ENCODE results near the gene CHPF2.

CHPF2 gene

DNA sequence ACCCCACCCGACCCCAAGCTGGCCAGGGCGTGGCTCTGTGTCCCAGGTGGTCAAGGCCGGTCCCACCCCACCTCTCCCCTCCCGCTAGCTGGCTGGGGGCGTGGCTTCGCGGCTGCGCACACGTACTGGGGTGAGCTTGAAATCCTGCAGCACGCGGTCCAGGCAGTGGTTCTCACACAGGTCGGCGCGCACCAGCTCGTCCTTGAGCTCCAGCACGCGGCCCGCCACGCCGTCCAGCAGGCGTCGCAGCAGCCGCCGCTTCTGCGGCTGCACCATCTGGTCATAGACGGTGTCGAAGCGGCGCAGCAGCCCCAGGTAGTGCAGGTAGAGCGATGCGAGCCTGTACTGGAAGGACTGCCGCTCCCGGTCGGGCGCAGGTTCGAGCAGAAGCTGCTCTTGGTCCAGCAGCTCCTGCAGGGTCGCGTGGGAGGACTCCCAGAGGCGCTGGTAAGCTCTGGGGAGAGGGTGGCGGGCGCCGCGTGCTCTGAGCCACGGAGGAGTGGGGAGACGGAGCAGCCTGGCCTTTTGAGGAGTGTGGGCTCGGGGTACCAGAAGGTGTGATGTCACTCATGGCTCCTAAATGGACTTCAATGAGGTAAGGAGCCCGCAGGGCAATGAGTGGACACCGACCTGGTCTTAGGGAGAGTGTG, 27.8 kb upstream of the CHPF2 start:
- no peak for ATAC-seq
- no peak for DNase-seq

DNA sequence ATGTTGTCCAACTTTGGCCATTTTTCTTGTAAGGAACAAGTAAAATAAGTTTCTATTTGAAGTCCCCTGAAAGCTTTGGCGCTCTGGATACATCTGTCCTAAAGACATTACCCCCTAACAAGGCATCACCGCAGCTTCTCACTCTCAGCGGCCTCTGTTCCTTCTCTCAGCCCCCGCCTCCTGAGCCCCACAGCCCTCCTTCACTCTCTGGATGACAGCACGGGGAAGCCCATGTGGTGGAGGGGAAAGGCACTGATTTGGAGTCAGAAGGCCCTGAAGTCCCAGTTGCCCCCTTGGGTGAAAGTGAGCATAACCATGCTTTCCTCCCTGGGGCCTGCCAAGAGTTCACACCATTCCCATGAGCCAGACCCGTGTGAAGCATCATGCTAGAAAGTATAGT, 26.6 kb upstream of the CHPF2 start:
- DNase-seq, result no peak
- no peak for ATAC-seq

DNA sequence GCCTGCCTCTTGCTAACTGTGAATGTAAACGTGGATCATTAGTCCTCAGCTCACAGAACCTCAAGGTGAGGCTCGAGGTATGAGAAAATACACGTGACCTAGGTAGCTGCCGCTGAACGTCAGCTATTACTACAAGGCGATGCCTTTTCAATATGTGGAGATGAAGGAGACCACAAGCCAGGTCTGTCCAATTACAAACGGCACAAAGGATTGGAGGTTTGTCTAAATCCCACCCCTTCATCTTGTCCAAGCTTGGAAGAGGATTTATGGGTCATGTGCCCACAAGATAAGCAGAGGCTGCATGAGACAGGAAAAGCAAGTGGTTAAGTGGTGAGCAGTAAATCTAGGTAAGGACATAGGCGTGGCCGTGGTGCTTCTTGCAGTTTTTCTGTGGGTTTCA, 25.4 kb upstream of the CHPF2 start:
- DNase-seq (no peak), ATAC-seq (peak; percentile 16)

DNA sequence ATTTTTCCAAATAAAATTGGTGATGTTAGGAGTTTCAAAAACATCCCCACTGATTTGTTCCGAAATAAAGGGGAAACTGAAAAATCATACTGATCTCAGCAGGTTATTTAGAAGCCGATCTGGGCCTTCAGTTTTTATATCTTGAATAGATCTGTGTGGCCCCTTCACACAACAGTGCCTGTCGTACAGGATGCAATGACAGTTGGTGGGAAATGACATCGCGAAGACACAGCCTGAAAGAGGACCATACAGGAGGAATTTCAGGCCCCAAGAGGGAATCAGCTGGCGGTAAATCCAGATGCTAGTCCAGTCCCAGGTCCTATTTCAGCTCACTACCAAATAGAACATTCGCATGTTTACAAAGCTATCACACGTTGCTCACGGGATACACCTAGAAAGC, 25.0 kb upstream of the CHPF2 start:
- ATAC-seq (no peak), DNase-seq (no peak)

DNA sequence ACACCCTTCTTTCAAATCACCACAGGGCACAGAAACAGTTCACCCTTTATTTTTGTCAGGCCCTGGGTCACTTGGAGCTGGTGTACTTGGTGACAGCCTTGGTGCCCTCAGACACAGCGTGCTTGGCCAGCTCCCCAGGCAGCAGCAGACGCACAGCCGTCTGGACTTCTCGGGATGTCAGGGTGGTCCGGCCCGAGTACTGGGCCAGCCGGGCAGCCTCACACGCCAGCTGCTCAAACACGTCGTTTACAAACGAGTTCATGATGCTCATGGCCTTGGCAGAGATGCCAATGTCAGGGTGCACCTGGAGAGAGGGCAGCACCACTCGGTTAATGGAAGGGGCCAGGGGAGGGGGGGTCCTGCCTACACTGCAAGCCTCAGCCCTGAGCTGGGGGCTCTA, 24.5 kb upstream of the CHPF2 start:
- no peak for DNase-seq

DNA sequence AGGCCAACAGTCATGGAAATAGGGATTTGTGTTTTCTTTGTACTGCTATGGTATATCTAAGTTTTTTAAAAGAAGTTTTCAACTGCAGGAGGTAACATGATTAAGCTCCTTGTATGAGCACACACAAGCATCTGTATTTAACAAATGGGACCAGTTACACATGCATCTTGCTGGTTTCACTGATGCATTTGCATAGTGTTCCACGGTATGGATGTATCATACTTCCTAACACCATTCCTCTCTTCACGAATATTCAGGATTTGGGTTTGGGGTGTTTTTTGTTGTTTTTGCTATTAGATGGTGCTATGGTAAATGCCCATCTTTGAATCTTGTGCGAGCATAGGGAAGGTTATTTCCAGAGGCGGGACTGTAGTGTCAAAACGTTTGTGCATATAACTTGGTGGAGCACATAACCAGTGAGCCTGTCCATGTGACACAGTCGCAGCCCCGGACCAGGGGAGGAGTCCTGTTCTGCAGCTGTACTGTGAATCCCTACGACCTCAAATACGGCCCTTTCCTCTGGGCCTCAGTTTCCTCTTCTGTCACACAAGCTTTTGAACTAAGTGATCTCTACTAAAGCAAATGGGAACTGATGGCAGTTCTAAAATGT, 23.9 kb upstream of the CHPF2 start:
- DNase-seq (no peak), ATAC-seq (no peak)

More for the DNA sequence above, 24.5 kb upstream of the CHPF2 start:
- ATAC-seq, result no peak

DNA sequence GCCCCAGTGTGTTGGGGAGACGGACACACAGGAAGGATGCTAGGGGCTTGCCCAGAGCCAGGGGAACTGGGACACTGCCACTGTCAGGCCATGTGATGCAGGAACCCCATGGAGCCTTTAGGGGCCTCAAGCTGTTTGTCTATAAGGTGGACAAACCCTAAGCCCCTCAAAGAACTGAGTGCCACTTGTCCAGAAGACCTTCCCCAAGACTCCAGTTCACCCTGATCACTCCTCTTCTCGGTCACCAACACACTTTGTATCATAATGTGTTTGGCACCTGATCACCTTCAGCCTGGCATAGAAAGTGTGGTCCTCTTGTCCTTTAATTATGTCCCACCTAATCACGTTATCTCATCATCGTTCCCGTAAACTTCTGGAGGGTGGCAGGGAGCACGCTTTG, 22.7 kb upstream of the CHPF2 start:
- DNase-seq (no peak), ATAC-seq (no peak)

DNA sequence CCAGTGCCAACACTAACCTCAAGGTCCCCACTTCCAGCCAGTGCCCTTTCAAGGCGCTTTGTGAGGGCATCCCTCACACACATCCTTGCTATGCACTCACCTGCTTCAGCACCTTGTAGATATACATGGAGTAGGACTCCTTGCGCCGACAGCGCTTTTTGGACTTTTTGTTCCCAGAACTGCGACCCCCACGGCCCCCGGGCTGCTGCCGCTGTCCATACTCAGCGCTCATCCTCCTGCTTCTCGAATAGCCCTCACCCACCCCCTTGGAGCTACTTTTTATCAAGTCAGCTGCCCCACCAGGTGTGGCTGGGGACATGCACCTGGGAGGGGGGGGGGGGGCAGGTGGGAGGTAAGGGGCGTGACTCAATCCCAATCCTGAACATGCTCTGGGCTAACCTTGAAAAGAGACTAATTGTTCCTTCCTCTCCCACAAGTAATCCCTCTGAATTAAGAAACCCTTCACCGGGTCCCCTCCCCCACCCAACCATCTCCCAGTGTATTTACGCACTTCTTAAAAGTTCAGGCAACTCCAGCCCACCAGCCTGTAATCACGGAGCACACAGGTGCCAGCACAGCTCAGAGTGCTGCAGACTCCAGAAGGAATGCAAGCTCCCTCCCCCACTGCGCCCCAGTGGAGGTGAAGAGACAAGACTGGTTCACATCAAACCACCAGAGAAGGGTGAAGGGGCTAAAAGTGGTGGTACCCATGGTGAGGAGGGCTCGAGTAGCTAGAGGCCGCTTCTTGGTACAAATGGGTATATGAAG, 22.0 kb upstream of the CHPF2 start, which contains the start of gene H2BK1:
TSS of gene H2BK1 (minus strand) at position 402 of the 768 bp plus-strand sequence. CDS start at position 232, 170 bp downstream.
- no peak for ATAC-seq
- DNase-seq, result no peak

DNA sequence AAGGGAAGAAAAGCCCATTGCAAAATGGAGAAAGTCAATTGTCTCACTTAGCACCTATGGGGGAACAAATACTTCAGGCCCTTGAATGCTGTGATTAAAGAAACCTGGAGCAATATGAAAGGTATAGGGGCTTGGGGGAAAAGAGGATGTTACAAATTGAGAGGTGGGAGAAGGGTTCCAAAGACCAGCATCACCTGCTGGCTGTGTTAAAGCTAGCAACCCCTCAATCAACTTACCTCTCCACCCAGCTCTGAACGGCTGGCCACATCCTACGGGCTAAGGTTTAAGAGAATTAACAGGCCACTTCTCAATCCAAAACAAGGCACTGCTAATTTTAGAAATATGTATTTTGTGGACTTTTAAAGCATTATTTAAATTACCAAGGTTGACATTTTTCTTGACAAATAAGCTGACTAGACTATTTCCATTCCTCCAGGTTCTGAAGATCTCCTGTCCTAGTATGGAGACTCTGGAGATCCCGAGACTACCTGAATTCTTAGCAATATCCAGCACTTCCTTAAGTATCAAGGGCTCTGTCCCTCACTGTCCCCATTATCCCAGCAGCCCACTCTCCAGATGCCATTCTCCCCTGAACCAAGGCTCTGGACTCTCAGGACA, 21.0 kb upstream of the CHPF2 start:
- ATAC-seq (no peak), DNase-seq (no peak)

DNA sequence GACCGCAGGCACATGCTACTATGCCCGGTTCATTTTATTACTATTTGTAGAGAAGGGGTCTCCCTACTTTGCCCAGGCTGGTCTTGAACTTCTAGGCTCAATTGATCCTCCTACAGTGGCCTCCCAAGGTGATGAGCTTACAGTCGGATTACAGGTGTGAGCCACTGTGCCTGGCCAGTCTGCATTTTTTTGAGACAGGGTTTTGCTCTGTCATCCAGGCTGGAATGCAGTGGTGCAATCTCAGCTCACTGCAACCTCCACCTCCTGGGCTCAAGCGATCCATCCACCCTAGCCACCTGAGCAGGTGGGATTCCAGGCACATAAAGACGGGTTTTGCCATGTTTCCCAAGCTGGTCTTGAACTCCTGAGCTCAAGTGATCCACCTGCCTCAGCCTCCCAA, 19.7 kb upstream of the CHPF2 start:
- DNase-seq, result no peak
- ATAC-seq, result no peak

DNA sequence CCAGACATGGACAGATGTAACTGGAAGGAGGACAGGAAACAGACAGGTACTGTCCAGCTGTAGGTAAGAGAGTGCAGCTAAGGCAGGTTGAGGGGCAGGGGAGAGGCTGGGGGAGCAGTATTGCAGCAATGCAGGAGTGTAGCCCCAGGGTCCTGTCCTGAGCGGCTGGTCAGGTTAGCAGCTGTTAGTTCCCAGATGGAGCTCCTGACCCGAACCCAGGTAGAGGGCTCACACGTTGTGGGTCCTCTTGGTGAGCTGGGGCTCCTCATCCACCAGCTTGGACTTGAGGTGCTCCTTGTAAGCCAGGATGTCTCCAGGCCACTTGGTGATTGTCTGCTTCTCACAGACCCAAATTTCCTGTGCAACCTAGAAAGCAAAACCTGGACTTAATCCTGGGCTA, 18.5 kb upstream of the CHPF2 start:
- ATAC-seq (no peak), DNase-seq (no peak)

DNA sequence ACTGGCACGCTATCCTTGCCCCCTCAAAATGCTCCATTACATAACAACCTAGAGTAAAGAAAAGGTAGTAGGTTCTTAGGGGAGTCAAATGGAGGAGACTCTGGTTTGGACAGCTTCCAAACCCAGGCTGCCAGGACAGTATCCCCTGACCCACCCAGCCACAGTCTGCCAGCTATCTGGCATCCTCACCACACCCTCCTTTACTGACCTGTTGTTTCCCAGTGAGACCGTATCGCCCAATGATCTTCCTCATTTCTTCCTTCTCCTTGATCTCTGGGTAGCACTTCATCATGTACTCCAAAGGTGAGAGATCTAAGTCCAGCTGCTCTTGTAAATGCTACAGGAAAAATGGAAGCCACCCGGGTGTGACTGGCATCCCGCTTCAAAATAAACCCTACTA, 16.9 kb upstream of the CHPF2 start:
- DNase-seq (no peak), ATAC-seq (no peak)

DNA sequence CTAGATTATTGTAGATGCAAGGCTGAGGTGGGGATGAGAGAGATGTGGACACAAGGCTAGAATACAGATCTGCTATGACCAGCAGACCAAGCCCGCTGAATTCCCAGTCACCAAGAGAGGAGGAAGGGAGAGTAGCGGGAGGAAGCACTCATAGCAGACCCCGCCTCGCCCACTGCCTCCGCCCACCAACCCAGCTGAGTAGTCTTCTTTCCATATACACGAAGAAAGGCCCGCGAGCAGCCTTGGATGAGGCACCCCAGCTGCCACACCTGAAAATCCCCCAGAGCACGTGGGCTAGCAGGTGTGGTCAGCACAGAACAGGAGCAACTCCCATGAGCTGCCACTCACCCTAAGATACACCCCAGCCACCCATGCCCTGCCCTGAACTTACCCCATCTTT, 14.1 kb upstream of the CHPF2 start:
- peak; percentile 16 for ATAC-seq

DNA sequence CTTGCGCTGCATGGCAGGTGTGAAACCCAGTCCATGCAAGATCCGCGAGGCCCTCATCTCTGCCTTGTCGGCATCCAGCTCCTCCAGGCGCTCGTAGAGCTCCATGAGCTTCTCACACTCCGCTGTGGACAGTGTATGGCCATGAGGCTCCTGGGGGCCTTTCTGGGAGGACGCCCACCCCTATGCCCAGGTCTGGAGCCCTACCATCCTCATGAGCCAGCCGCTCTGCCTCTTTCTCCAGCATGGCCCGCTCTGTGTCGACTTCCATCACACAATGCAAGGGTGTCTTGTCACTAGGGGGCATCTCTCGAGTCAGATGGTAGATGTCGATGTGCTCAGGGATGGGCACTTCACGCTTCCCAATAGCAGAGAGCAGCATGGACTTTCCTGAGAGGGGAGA, 8.6 kb upstream of the CHPF2 start:
- DNase-seq (no peak), ATAC-seq (no peak)

More for the DNA sequence above, 14.1 kb upstream of the CHPF2 start:
- DNase-seq, result no peak

DNA sequence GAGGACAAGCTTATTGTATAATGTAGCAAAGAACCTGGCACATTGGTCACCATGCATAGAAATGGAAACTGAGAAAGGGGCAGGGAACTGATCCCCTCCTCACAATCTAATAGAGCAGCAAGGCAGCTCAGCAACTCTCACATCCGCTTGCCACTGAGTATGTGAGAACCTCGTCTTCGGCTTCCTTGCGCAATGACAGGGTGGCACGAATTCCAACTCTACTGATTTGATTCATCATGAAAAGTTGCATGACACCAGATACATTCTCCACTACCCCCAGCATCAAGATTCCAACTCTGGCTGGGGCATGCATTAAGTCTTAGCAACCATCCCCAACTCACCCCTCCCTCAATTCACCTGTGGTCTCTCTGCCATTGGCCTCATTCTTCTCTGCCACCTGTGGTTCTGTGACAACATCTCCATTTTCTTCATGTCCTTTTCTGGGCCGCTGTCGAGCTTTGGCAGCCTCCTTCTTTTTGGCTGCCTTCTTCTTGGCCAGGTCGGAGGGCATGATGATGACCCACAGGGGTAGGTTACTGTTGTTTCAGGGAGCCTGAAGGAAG, 6.3 kb upstream of the CHPF2 start:
- no peak for DNase-seq
- no peak for ATAC-seq

DNA sequence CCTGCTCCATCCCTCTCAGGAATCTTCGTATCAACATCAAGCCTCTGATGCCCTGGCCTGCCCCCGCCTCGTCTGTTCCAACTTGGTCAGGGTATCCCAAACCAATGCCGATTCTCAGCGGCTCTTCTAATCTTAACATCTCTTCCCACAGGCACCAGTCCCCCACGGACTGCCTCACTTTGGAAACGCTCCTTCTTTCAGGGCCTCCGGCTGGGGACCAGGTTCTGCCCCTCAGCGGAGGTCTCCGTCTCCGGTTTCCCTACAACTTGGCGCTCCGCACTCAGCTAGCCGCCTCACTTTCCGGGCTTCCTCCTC, 5.8 kb upstream of the CHPF2 start:
- DNase-seq (no peak), ATAC-seq (no peak)

DNA sequence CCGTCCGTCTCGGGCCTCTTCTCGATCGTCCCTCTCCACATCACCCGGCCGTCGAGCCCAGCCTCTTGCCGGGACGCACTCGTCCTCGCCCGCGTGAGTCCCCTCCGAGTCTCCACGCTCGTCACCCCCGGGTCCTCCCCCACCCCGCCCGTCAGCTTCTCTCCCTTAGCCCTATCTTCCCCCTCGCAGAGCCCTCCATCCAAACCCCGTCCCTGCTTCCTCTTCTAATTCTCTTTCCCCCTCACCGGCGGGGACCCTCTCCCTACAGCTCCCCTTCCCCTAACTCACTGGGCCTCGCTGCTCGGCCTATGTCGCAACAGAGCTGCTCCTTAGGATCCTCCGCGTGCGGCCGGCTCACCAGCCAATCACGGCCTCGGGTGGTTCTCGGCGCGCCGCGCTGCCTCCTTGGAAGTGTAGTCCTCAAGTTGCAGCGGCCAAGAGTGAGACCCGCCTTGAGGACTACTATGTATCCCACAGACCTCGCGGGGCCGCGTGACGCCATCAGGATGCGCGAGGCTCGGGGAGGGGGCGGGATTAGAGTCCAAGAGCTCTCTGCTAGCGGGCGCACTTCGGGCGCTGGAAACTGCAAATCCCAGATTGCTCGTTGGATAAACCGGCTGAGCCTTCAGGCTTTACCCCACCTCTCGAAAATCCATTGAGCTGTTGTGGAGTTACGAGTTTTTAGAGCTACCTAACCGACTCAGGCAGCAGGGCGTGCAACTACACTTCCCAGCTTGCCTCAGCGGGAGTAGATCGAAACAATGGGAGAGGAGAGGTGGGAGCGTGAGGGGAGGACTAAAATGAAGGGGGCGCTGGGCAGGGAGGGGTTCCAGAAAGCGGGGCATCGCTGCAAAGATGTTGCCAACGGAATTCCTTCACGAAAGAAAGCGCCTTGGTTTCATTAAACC, 5.2 kb upstream of the CHPF2 start, which contains the start of gene ABCF2:
TSS of gene ABCF2 (minus strand) at position 331 of the 908 bp plus-strand sequence. CDS start 747 bp downstream, outside the sequence.
- ATAC-seq, result peak; percentile 100

DNA sequence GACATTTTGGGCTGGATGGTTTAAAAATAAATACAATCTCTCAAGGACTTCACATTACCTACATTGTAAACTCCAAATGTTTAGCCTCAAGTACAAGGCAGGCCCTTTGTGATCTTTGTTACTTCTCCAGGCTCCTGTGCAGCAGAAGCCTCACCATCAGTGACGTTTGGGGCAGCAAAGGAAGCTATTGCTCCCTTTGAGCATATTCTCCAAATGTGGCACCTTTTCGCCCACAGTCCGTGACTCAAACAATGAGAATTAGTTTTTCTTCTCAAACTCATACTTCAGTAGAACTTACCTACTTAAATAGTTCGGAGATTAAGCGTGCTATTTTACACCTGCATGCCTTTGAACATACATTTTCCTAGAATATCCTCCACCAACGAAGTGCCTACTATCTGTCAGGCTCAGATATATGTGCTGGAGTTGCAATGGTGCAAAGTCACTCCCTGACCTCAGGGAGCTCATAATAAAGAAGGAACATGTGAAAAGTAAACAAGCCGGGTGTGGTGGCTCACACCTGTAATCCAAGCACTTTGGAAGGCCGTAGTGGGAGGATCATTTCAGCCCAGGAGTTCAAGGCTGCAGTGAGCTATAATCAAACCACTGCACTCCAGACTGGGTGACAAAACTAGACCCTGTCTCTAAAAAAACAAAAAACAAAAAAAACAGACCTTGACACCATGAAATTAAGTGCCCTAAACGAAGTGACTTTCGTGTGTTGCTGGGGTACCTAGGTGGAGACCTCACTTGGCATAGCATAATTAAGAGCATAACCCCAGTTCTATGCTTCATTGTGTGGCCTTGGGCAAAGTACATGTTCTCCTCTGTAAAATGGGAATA, 4.0 kb upstream of the CHPF2 start:
- no peak for ATAC-seq
- no peak for DNase-seq

More for the DNA sequence above, 5.2 kb upstream of the CHPF2 start, which contains the start of gene ABCF2:
- DNase-seq, result peak; percentile 99

DNA sequence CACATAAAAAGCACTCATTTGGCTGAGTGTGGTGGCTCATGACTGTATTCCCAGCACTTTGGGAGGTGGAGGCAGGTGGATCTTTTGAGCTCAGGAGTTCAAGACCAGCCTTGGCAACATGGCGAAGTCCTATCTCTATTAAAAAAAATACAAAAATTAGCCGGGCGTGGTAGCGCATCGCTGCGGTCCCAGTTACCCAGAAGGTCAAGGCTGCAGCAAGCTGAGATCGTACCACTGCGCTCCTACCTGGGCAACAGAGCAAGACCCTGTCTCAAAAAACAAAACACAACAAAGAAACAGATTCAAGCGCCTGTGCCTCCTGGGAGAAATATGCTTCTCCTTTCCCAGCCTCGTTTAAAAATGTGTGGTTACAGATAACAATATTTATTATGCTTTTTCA, 3.0 kb upstream of the CHPF2 start:
- DNase-seq (no peak), ATAC-seq (no peak)

DNA sequence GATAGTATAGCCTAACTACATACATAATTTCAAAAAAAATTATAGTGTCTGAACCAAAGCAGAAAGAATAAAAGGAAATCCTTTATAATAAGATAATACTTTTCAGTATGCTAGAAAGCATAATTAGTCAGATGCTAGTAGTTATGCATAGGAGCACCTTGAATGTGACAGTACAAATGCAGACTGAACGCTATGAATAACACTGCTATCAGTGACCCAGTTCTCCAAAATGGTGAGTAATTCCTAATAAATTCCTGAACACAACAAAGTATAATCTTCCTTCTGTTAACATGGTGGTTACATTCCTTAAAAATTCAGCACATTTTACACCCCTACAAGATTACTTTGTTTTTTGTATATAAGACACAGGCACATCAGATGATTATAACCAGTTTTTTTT, 1.2 kb upstream of the CHPF2 start:
- ATAC-seq (no peak), DNase-seq (no peak)
